MCF 10A (cell line): ENCODE results near the gene PAXX. TPM values are rescaled to one million over a fixed set of nuclear protein-coding genes. Genes with fewer than 3 reads are reported as not detected.
A peak's percentile ranks its signal among the peaks of the same experiment; 100 is the strongest.

Source experiments
- BruUV-seq: library from RNA; stranded (reverse); fragments of 400-500 nt; replicated peaks from 2 replicates; lab custom pipeline; 2021; lab: Mats Ljungman, UMichigan
- CTCF ChIA-PET: fragments of 300-600 bp; sonication (Branson Sonifier 250); formaldehyde crosslinking; extraction: SDS; loops from one replicate; lab custom pipeline; 2021; ENCODE audit warnings: antibody characterized with exemption, inconsistent platforms; lab: Yijun Ruan, JAX
- POLR2A ChIA-PET: fragments of 300-600, 350-650 bp; sonication (Branson Sonifier 250); formaldehyde crosslinking; extraction: SDS; loops from one replicate; lab custom pipeline; 2020; ENCODE audit warnings: antibody characterized with exemption, inconsistent platforms; lab: Yijun Ruan, JAX
- DNase-seq: peaks from one replicate; pipeline ENCODE4 v3.0.0-alpha.2; 2018; ENCODE audit not compliant: unreplicated experiment
- H3K27ac Mint-ChIP-seq: one replicate; pipeline ENCODE4 v1.8.0; 2022; ENCODE audit warnings: mild to moderate bottlenecking, low read depth, mixed read lengths; ENCODE audit not compliant: unreplicated experiment
- H3K27me3 Mint-ChIP-seq: one replicate; pipeline ENCODE4 v1.8.0; 2022; ENCODE audit warnings: mixed read lengths; ENCODE audit not compliant: insufficient read depth, unreplicated experiment
- H3K36me3 Mint-ChIP-seq: one replicate; pipeline ENCODE4 v1.8.0; 2022; ENCODE audit warnings: mild to moderate bottlenecking, moderate library complexity, mixed read lengths; ENCODE audit not compliant: insufficient read depth, unreplicated experiment
- H3K4me1 Mint-ChIP-seq: one replicate; pipeline ENCODE4 v1.8.0; 2022; ENCODE audit warnings: mixed read lengths; ENCODE audit not compliant: insufficient read depth, unreplicated experiment
- H3K4me3 Mint-ChIP-seq: one replicate; pipeline ENCODE4 v1.8.0; 2022; ENCODE audit warnings: mild to moderate bottlenecking, moderate library complexity, mixed read lengths; ENCODE audit not compliant: unreplicated experiment
- H3K9me3 Mint-ChIP-seq: one replicate; pipeline ENCODE4 v1.8.0; 2022; ENCODE audit warnings: mixed read lengths; ENCODE audit not compliant: unreplicated experiment
- CTCF ChIP-seq: fragments of 200-600 bp; IDR thresholded peaks from one replicate; pipeline ENCODE4 v1.8.0; 2022; ENCODE audit warnings: antibody characterized with exemption, mild to moderate bottlenecking; ENCODE audit not compliant: unreplicated experiment
- intact Hi-C: fragments of 100-400 bp; cut with micrococcal nuclease; formaldehyde crosslinking; loops from 2 replicates; pipeline ENCODE4 v1.14.1; 2022
- total RNA-seq: library from RNA; stranded (reverse); gene quantifications from 2 replicates; pipeline ENCODE4 v1.2.3, GENCODE V29; 2022

PAXX gene
- total RNA-seq, 1 experiment from 2014 or later: 57.9 TPM

- DNase-seq: no peak
- ChIA-PET CTCF (interaction anchor here (0.7 to 1.5 kb wide), 2 partner anchors 16 to 169 kb away, joined by 4 read pairs; no protein-coding TSS in a partner anchor), POLR2A (interaction anchor here (0.9 to 1.2 kb wide), 3 partner anchors 8 to 121 kb away, joined by 3 to 4 read pairs (median 3); partner anchors contain the start of gene AJM1)
- Mint-ChIP-seq H3K9me3 (no peaks in the 10 kb centered on the region), H3K4me1 (peaks cover 10% of the 10 kb centered on the region), H3K36me3 (peaks cover 7% of the 10 kb centered on the region), H3K27me3 (no peaks in the 10 kb centered on the region), H3K27ac (no peak overlapping the region), H3K4me3 (no peak overlapping the region)
- intact Hi-C loops: no loop called here
- TF ChIP-seq CTCF: no peak
- BruUV-seq: no TSS peak
Measured at GRCh38 chr9:136963751-136964150, 28.5 kb upstream of the PAXX start.

- H3K9me3 Mint-ChIP-seq: no peaks in the 10 kb centered on the region
- no peaks in the 10 kb centered on the region for H3K27me3 Mint-ChIP-seq
- no peak for TF ChIP-seq CTCF
- H3K4me1 Mint-ChIP-seq: peaks cover 10% of the 10 kb centered on the region
- CTCF ChIA-PET: interaction anchor here (0.7 to 1.6 kb wide), 3 partner anchors 16 to 198 kb away, joined by 3 to 4 read pairs (median 4); no protein-coding TSS in a partner anchor
- intact Hi-C loops: no loop called here
- no TSS peak for BruUV-seq
- H3K4me3 Mint-ChIP-seq: no peak overlapping the region
- H3K36me3 Mint-ChIP-seq: peaks cover 7% of the 10 kb centered on the region
- POLR2A ChIA-PET: interaction anchor here (0.6 to 1.2 kb wide), 4 partner anchors 9 to 122 kb away, joined by 3 to 4 read pairs (median 3); partner anchors contain the start of gene AJM1
- no peak overlapping the region for H3K27ac Mint-ChIP-seq
- peak; percentile 33 for DNase-seq
Measured at GRCh38 chr9:136964171-136964689, 28.0 kb upstream of the PAXX start.

GRCh38 chr9:136964833-136965422 lies 27.3 kb upstream of the PAXX start:
- intact Hi-C loops: no loop called here
- POLR2A ChIA-PET: interaction anchor here (0.6 to 1.2 kb wide), 4 partner anchors 10 to 123 kb away, joined by 3 to 4 read pairs (median 3); partner anchors contain the start of gene AJM1
- H3K27ac Mint-ChIP-seq: no peak overlapping the region
- no peaks in the 10 kb centered on the region for H3K9me3 Mint-ChIP-seq
- BruUV-seq: no TSS peak
- peaks cover 7% of the 10 kb centered on the region for H3K36me3 Mint-ChIP-seq
- CTCF ChIA-PET: interaction anchor here (0.8 to 1.6 kb wide), 3 partner anchors 10 to 199 kb away, joined by 3 to 4 read pairs (median 3); no protein-coding TSS in a partner anchor
- TF ChIP-seq CTCF: no peak
- DNase-seq: no peak
- no peaks in the 10 kb centered on the region for H3K27me3 Mint-ChIP-seq
- peaks cover 9% of the 10 kb centered on the region for H3K4me1 Mint-ChIP-seq
- H3K4me3 Mint-ChIP-seq: no peak overlapping the region

GRCh38 chr9:136965771-136966484 lies 26.3 kb upstream of the PAXX start:
- Mint-ChIP-seq H3K4me3 (no peak overlapping the region), H3K36me3 (peaks cover 7% of the 10 kb centered on the region), H3K27ac (no peak overlapping the region), H3K4me1 (peaks cover 5% of the 10 kb centered on the region), H3K9me3 (no peaks in the 10 kb centered on the region), H3K27me3 (no peaks in the 10 kb centered on the region)
- CTCF ChIA-PET: interaction anchor here (1.6 kb wide), 1 partner anchor 200 kb away, joined by 3 read pairs; no protein-coding TSS in a partner anchor
- DNase-seq: no peak
- POLR2A ChIA-PET: no interaction called here
- no peak for TF ChIP-seq CTCF
- BruUV-seq: no TSS peak
- intact Hi-C loops: no loop called here
